A549 (cell line): Measurements from ENCODE around the gene KCNAB2. TPM values are rescaled to one million over a fixed set of nuclear protein-coding genes. Genes with fewer than 3 reads are reported as not detected.

Source experiments
- ATAC-seq, 2 experiments: fragments of 200-7000 bp in 1 of 2; fragments of >200 bp in 1 of 2; cut with Nextera tagmentation in 1 of 2; cut with Tn5 transposase in 1 of 2; 3 replicates each; pipeline versions ENCODE4 v1.8.0 to v1.9.1; 2018 to 2020; ENCODE audit warnings: mild to moderate bottlenecking in 1 of 2, moderate library complexity in 1 of 2
- CTCF ChIA-PET: fragments of 300-600 bp; sonication (Branson Sonifier 250); formaldehyde crosslinking; extraction: SDS; loops from one replicate; lab custom pipeline; 2021; ENCODE audit warnings: antibody characterized with exemption, inconsistent platforms; lab: Yijun Ruan, JAX
- POLR2A ChIA-PET: fragments of 350-600 bp; formaldehyde crosslinking; extraction: SDS; loops from one replicate; lab custom pipeline; 2021; ENCODE audit warnings: antibody characterized with exemption, inconsistent platforms; lab: Yijun Ruan, JAX
- DNase-seq, 2 experiments: peaks; one replicate each; pipeline versions ENCODE4 v3.0.0 to v3.0.0-alpha.2; 2011 to 2016; ENCODE audit warnings: low read depth in 1 of 2, low spot score in 1 of 2
- FAIRE-seq: peaks from 2 replicates; lab custom pipeline; 2011; peaks lifted over from hg19 to GRCh38; lab: Jason Lieb, UNC
- H3K27ac ChIP-seq, 2 experiments: fragments of >200 bp; sonication (Bioruptor Twin); formaldehyde crosslinking; 3 replicates each; pipeline ENCODE4 v1.5.1; 2016 to 2017
- H3K4me1 ChIP-seq: fragments of >200 bp; sonication (Bioruptor Twin); formaldehyde crosslinking; 3 replicates; pipeline ENCODE4 v1.6.1; 2016
- H3K4me2 ChIP-seq: fragments of >200 bp; sonication (Bioruptor Twin); formaldehyde crosslinking; 3 replicates; pipeline ENCODE4 v1.6.1; 2016
- H3K4me3 ChIP-seq: fragments of >200 bp; sonication (Bioruptor Twin); formaldehyde crosslinking; 3 replicates; pipeline ENCODE4 v1.5.1; 2016
- H3K9me3 ChIP-seq: fragments of >200 bp; sonication (Bioruptor Twin); formaldehyde crosslinking; 3 replicates; pipeline ENCODE4 v1.6.1; 2016
- BHLHE40 ChIP-seq: IDR thresholded peaks from 2 replicates; pipeline ENCODE4 v1.6.1; 2012; ENCODE audit warnings: low read depth, low read length, inconsistent platforms
- CBX2 ChIP-seq: fragments of 200-600 bp; sonication (generic); IDR thresholded peaks from 2 replicates; pipeline ENCODE4 v1.6.1; 2016; ENCODE audit warnings: low read depth, mild to moderate bottlenecking, borderline replicate concordance
- CHD2 ChIP-seq: fragments of 150-350 bp; IDR thresholded peaks from 2 replicates; pipeline ENCODE4 v1.6.1; 2014; ENCODE audit warnings: low read length; ENCODE audit not compliant: partially characterized antibody
- CTCF ChIP-seq: fragments of >200 bp; sonication (Bioruptor Twin); formaldehyde crosslinking; IDR thresholded peaks from 3 replicates; pipeline ENCODE4 v1.5.1; 2016
- EHMT2 ChIP-seq: fragments of 200-600 bp; sonication (generic); IDR thresholded peaks from 2 replicates; pipeline ENCODE4 v1.6.1; 2016; ENCODE audit warnings: antibody characterized with exemption, low read depth, mild to moderate bottlenecking, moderate library complexity
- EP300 ChIP-seq, 2 experiments: fragments of >200 bp; sonication (Bioruptor Twin); formaldehyde crosslinking; IDR thresholded peaks; 2 replicates in 1 of 2; 3 replicates in 1 of 2; pipeline ENCODE4 v1.6.1; 2016 to 2017
- HDAC2 ChIP-seq: fragments of 200-600 bp; sonication (generic); IDR thresholded peaks from 2 replicates; pipeline ENCODE4 v1.6.1; 2016
- HES2 ChIP-seq: fragments of >200 bp; sonication (Bioruptor Twin); formaldehyde crosslinking; IDR thresholded peaks from 2 replicates; pipeline ENCODE4 v1.6.1; 2016
- KDM5A ChIP-seq: fragments of 200-600 bp; sonication (generic); IDR thresholded peaks from 2 replicates; pipeline ENCODE4 v1.6.1; 2016; ENCODE audit warnings: antibody characterized with exemption, mild to moderate bottlenecking
- MAZ ChIP-seq: fragments of 150-350 bp; IDR thresholded peaks from 2 replicates; pipeline ENCODE4 v1.6.1; 2014; ENCODE audit warnings: antibody characterized with exemption, low read depth, low read length, borderline replicate concordance
- NPAS2 ChIP-seq: fragments of 250-450 bp; sonication (Bioruptor Pico); IDR thresholded peaks from 2 replicates; pipeline ENCODE4 v1.8.0; 2022; ENCODE audit warnings: mild to moderate bottlenecking, moderate library complexity, borderline replicate concordance
- NR3C1 ChIP-seq: fragments of >200 bp; sonication (Bioruptor Twin); formaldehyde crosslinking; IDR thresholded peaks from 3 replicates; pipeline ENCODE4 v1.6.1; 2017
- PHF8 ChIP-seq: fragments of 200-600 bp; sonication (generic); IDR thresholded peaks from 2 replicates; pipeline ENCODE4 v1.6.1; 2016; ENCODE audit warnings: low read depth, mild to moderate bottlenecking, antibody characterized with exemption, moderate library complexity, borderline replicate concordance
- POLR2A ChIP-seq: IDR thresholded peaks from 2 replicates; pipeline ENCODE4 v1.6.1; 2012; ENCODE audit warnings: mild to moderate bottlenecking, low read length
- RAD21 ChIP-seq, 2 experiments: fragments of >200 bp in 1 of 2; sonication (Bioruptor Twin) in 1 of 2; formaldehyde crosslinking in 1 of 2; IDR thresholded peaks in 1 of 2; conservative IDR thresholded peaks in 1 of 2; 2 replicates in 1 of 2; 3 replicates in 1 of 2; pipeline ENCODE4 v1.6.1; 2012 to 2018; ENCODE audit warnings: inconsistent platforms in 1 of 2
- RCOR1 ChIP-seq: fragments of 150-350 bp; IDR thresholded peaks from 2 replicates; pipeline ENCODE4 v1.6.1; 2014; ENCODE audit warnings: antibody characterized with exemption, low read length, low read depth
- REST ChIP-seq: fragments of 200-600 bp; sonication (generic); IDR thresholded peaks from 2 replicates; pipeline ENCODE4 v1.6.1; 2016; ENCODE audit warnings: antibody characterized with exemption, mild to moderate bottlenecking, moderate library complexity
- TFCP2L1 ChIP-seq: fragments of 250-450 bp; sonication (Bioruptor Pico); IDR thresholded peaks from 2 replicates; pipeline ENCODE4 v1.5.0; 2021; ENCODE audit warnings: mild to moderate bottlenecking
- ZC3H11A ChIP-seq: fragments of 450-650 bp; IDR thresholded peaks from 2 replicates; pipeline ENCODE4 v1.6.1; 2014; ENCODE audit warnings: antibody characterized with exemption, mild to moderate bottlenecking
- WGBS: methylation state at CpG from one replicate; pipeline ENCODE4 v1.1.6; 2017; ENCODE audit errors: missing lambda C conversion rate; 5-methylcytosine and 5-hydroxymethylcytosine counted together
- polyA plus RNA-seq, 4 experiments: library from polyadenylated mRNA; depleted of rRNA in 3 of 4; stranded (reverse); fragments of >200 nt; fragmentation: RNase III in 1 of 4; extraction: RNeasy Plus Mini Kit Qiagen cat#74134 plus additional on column Dnase treatment in 1 of 4; gene quantifications; 2 replicates in 3 of 4; 3 replicates in 1 of 4; pipeline ENCODE4 v1.2.3, GENCODE V29; 2011 to 2017
- TF ChIP-seq, protein P1 (sequence below): fragments of 150-350 bp; IDR thresholded peaks from 2 replicates; pipeline ENCODE4 v1.6.1; 2014; ENCODE audit warnings: low read depth, mild to moderate bottlenecking, low read length

Gene KCNAB2
- polyA plus RNA-seq, 2 of the 4 experiments (the other 2 are of a cell fraction): 7.3 to 9.9 TPM

GRCh38 chr1:6029351-6029750, 16.3 kb upstream of the KCNAB2 start:
- POLR2A ChIA-PET: no interaction called here
- FAIRE-seq: no peak
- 90% methylated on average over 4 of the region's 5 CpGs for WGBS

DNA sequence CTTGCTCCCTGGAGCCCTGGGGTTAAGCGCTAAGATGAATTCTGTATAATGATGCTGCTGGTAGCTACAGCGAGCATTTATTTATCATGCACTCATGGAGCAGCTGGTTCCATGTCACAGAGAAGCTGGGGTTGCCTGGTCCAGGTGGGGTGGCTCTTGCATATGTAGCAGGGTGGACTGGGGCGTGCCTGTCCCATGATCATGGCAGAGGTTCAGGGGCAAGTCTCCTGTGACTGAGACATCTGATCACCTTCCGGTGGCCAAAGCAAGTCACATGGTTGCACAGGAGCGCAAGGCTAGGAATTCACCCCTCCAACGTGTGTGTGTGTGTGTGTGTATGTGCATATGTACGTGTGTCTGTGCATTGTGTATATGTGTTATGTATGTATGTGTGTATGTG, 15.6 kb upstream of the KCNAB2 start:
- WGBS: 95% methylated on average over 2 of the region's 7 CpGs
- ChIA-PET POLR2A (no interaction called here), CTCF (no interaction called here)
- ATAC-seq (no peak), FAIRE-seq (no peak), DNase-seq (no peak)
- no peak overlapping the region for H3K4me3 ChIP-seq
- no peak overlapping the region for H3K4me2 ChIP-seq
- no peaks in the 10 kb centered on the region for H3K9me3 ChIP-seq
- H3K27ac ChIP-seq: no peak overlapping the region
- TF ChIP-seq EP300 (IDR thresholded peaks at IDR 0.05) (no peak), HDAC2 (no peak), EHMT2 (no peak), TFCP2L1 (CRISPR knock-in tag) (no peak)
- peaks cover 11% of the 10 kb centered on the region; the same call in 2 of the 3 replicates for H3K4me1 ChIP-seq

More at GRCh38 chr1:6029351-6029750, 16.3 kb upstream of the KCNAB2 start:
- H3K4me3 ChIP-seq: no peak overlapping the region
- no peak overlapping the region for H3K27ac ChIP-seq
- no peak for ATAC-seq
- DNase-seq: no peak
- H3K9me3 ChIP-seq: no peaks in the 10 kb centered on the region
- CTCF ChIA-PET: no interaction called here
- peaks cover 16% of the 10 kb centered on the region; the same call in 2 of the 3 replicates for H3K4me1 ChIP-seq
- TF ChIP-seq POLR2A: no peak
- no peak for TF ChIP-seq CHD2
- TF ChIP-seq RAD21 (conservative IDR thresholded peaks at IDR 0.05 in 1 of 2, IDR thresholded peaks at IDR 0.05 in 1 of 2): no peak
- no peak for TF ChIP-seq MAZ
- TF ChIP-seq KDM5A: no peak
- TF ChIP-seq REST: no peak
- TF ChIP-seq, protein P1, sequence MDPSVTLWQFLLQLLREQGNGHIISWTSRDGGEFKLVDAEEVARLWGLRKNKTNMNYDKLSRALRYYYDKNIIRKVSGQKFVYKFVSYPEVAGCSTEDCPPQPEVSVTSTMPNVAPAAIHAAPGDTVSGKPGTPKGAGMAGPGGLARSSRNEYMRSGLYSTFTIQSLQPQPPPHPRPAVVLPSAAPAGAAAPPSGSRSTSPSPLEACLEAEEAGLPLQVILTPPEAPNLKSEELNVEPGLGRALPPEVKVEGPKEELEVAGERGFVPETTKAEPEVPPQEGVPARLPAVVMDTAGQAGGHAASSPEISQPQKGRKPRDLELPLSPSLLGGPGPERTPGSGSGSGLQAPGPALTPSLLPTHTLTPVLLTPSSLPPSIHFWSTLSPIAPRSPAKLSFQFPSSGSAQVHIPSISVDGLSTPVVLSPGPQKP: no peak
- no peak for TF ChIP-seq PHF8
- TF ChIP-seq NR3C1: no peak
- TF ChIP-seq CBX2: no peak
- TF ChIP-seq ZC3H11A: no peak
- no peak for TF ChIP-seq HDAC2
- TF ChIP-seq BHLHE40: no peak
- no peak for TF ChIP-seq NPAS2 (CRISPR knock-in tag)
- TF ChIP-seq RCOR1: no peak
- no peak for TF ChIP-seq CTCF
- TF ChIP-seq HES2: no peak
- no peak overlapping the region for H3K4me2 ChIP-seq
